ENCODE results near the gene CCDC183. TPM values are rescaled to one million over a fixed set of nuclear protein-coding genes. Genes with fewer than 3 reads are reported as not detected.

The CCDC183 gene
- total RNA-seq, 1 donor: not detected

DNA sequence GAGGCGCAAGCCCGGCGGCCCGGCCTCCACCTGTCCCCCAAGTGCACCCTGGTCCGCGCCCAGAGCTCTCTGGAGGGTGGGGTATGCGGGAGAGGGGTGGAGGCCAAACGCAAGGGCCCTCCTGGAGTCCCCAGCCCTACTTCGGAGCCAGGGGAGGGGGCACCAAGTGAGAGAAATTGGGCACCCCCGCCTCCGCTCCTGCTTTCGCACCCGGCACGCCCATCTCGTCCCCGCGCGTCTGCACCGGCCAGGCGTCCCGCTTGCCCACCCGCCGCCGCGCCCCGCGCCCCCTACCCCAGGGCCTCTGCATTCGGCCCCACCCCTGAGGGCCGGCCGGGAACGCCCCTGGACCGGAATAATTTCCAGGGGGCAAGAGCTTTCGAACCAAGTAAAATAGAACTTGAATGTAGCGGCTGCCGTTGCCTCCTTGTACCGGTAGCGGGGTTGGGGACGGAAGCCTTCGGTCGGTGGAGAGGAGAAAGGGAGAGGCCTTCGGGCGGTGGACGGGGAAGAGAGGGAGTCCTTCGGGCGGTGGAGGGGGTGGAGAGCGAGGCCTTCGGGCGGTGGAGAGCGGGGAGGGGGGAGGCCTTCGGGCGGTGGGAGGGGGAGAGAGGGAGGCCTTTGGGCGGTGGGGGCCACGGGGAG, 52.4 kb downstream of the CCDC183 start:
- no peak for DNase-seq (ENCODE audit: low read depth)
- peak overlapping the region; percentile 99 for H3K4me3 ChIP-seq (ENCODE audit: low read depth, low read length)
- TF ChIP-seq, protein P1, sequence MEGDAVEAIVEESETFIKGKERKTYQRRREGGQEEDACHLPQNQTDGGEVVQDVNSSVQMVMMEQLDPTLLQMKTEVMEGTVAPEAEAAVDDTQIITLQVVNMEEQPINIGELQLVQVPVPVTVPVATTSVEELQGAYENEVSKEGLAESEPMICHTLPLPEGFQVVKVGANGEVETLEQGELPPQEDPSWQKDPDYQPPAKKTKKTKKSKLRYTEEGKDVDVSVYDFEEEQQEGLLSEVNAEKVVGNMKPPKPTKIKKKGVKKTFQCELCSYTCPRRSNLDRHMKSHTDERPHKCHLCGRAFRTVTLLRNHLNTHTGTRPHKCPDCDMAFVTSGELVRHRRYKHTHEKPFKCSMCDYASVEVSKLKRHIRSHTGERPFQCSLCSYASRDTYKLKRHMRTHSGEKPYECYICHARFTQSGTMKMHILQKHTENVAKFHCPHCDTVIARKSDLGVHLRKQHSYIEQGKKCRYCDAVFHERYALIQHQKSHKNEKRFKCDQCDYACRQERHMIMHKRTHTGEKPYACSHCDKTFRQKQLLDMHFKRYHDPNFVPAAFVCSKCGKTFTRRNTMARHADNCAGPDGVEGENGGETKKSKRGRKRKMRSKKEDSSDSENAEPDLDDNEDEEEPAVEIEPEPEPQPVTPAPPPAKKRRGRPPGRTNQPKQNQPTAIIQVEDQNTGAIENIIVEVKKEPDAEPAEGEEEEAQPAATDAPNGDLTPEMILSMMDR (IDR thresholded peaks at IDR 0.05; ENCODE audit: insufficient read depth, low read length): peak; percentile 2

DNA sequence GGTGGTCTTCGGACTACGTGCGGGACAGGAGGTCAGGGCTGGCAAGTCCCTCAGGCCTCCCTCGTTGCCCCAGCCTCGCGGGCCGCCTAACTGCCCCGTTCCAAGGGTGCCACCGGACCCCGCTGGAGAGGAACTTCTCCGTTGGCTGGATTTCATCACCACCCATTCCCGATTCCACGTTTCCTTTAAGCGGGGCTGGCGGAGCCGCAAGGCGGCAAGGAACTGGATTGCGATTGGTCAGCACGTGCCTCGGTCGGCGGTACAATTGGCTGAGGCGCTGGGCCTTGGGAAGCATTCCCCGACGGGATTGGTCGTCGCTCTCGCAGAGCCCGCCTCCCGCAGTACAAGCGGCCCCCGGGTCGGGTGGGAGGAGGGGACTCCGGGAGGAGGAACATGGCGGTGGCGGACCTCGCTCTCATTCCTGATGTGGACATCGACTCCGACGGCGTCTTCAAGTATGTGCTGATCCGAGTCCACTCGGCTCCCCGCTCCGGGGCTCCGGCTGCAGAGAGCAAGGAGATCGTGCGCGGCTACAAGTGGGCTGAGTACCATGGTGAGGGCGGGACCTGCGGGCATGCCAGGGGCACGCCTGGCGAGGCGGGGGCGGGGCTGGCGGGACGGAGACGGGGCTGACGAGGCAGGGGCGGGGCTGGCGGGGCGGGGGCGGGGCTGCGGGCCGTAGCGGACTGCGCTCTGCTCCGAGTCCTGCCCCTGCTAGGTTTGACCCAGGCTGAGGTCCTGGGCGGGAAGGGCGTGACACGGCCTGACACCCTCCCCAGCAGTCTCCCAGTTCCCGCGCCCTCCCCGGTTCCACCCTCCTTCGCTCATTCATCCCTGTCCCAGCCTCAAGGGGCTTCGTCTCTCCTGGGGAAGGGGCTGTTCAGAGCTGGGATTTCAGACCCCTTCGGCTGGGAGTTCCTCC, 53.2 kb downstream of the CCDC183 start, which contains the start of gene PHPT1:
TSS of gene PHPT1 (plus strand) at position 372 of the 922 bp plus-strand sequence. CDS start at position 394, 22 bp downstream.
- DNase-seq (ENCODE audit: low read depth): peak; percentile 99
- H3K4me3 ChIP-seq (ENCODE audit: low read depth, low read length): peak within 1 kb of the TSS; percentile 99
- TF ChIP-seq, protein P1 (IDR thresholded peaks at IDR 0.05; ENCODE audit: insufficient read depth, low read length): no peak

DNA sequence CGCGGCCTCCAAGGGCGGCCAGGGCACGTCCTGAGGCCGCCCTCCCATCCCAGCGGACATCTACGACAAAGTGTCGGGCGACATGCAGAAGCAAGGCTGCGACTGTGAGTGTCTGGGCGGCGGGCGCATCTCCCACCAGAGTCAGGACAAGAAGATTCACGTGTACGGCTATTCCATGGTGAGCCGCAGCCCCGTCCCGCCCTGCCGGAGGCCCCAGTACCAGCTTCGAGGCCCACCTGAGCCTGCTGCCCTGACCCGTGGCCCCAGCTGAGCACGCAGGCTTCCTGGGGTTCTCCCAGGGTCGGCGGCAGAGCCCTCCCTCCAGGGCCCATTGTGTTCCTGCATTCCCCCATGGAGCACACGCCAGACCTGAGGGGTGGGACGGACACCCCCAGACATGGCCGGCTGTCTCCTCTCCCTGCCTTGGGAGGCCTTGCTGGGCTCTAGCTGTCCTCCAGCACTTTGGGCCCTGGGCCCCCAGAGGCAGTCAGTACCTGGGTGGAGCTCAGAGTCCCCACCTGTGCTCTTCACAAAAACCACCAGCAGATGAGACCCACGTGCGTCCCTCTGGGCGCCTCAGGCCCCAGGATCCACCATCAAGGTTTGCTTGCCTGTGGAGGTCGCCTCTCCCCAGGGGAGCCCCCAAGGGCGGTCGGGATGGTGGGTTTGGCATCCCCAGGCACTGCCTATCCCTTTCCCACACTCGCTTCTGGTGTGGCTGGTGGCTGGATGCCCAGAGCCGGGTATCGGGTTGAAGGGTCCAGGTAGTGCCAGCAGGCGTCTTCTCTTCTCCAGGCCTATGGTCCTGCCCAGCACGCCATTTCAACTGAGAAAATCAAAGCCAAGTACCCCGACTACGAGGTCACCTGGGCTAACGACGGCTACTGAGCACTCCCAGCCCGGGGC, 54.1 kb downstream of the CCDC183 start:
- TF ChIP-seq, protein P1 (IDR thresholded peaks at IDR 0.05; ENCODE audit: insufficient read depth, low read length): no peak
- no peak for DNase-seq (ENCODE audit: low read depth)
- peak overlapping the region; percentile 87 for H3K4me3 ChIP-seq (ENCODE audit: low read depth, low read length)

DNA sequence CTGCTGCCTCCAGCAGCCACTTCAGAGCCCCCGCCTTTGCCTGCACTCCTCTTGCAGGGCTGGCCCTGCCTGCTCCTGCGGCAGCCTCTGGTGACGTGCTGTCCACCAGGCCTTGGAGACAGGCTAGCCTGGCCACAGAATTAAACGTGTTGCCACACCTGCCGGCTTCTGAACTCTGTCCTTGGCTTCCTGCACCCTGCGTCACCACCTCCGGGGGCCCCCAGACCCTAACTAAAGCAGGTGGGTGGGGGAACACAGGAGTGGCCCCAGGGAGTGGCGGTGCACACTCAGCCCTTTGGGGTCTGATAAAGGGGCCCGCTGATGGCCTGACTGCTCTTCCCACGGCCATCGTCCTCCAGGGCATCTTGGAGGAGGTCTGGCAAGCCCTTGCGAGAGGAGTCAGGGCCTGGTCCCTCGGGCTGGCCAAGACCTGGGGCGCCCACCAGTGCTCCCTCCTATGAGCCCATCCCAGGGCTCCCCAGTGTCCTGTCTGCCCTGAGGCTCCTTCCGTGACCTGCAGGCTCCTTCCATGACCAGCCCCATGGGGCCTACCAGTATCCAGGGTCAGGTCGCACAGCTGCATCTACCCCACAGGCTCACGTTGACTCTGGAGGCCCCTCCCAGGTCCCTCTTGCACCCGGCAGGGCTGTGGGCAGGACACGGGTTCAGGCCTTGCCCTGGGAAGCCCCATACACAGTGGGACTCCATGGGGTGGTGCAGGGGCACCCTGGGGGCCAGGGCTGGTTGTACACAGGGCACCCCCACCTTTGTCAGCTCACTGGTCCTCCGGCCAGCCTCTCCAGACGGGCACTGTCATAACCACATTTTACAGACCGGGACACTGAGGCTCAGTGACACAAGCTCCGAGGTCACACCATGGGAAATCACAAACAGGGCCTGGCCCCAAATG, 55.0 kb downstream of the CCDC183 start:
- H3K4me3 ChIP-seq (ENCODE audit: low read depth, low read length): no peak overlapping the region
- no peak for DNase-seq (ENCODE audit: low read depth)
- TF ChIP-seq, protein P1 (IDR thresholded peaks at IDR 0.05; ENCODE audit: insufficient read depth, low read length): no peak

DNA sequence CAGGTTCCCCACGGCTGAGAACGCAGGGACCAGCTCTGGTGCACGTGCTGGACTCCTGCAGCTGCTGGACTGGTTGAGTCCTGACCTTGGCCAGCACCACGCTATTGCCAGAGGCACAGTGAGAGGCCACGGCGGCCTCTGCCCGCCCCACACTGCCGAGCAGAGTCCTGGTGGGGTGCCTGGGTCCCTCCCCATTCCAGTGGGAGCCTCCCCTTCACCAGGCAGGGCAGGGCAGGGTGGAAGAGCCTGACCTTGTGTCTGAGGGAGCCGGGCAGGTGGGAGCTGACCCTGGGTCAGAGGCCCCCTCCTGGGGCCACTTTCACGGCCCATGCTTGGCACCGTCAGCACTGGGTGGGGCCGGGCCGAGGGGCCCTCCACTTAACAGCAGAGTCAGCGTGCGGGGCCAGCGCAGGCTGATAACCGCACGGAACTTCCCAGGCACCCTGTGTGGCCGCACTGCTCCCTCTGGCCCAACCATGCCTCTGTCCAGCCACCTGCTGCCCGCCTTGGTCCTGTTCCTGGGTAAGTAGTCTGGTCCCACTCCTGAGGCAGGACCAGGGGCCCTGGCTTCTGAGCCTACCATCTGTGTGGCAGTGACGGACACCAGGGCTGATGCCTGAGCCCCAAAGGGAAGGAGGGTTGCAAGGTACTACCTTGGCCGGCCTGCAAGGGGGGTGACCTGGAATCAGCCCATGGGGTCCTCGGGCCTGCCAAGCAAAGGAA, 56.0 kb downstream of the CCDC183 start, which contains the start of gene MAMDC4:
TSS of gene MAMDC4 (plus strand) at position 406 of the 723 bp plus-strand sequence. CDS start at position 477, 71 bp downstream.
- no peak within 1 kb of the TSS for H3K4me3 ChIP-seq (ENCODE audit: low read depth, low read length)
- TF ChIP-seq, protein P1 (IDR thresholded peaks at IDR 0.05; ENCODE audit: insufficient read depth, low read length): no peak
- DNase-seq (ENCODE audit: low read depth): no peak

Data from fibroblast of the aortic adventitia (primary cell).